Astrocyte of the spinal cord (primary cell): Measurements from ENCODE around the gene FBXL13.

Experiments used
- DNase-seq: peaks from one replicate; pipeline ENCODE4 v3.0.0; 2011; ENCODE audit warnings: low read depth, low spot score
- H3K4me3 ChIP-seq: 2 replicates; pipeline ENCODE4 v1.5.1; 2011; ENCODE audit warnings: low read depth, mild to moderate bottlenecking, low read length, moderate library complexity
- CTCF ChIP-seq: IDR thresholded peaks from 2 replicates; pipeline ENCODE4 v1.5.1; 2012; ENCODE audit warnings: low read depth, mild to moderate bottlenecking, low read length, inconsistent platforms
- in situ Hi-C: cut with HindIII; loops from 2 replicates; pipeline ENCODE4 v1.10.0; 2017; ENCODE audit warnings: low sequenced_read_pairs

Gene FBXL13

GRCh38 chr7:102927312-102927933 is 147.2 kb downstream of the FBXL13 start:
- TF ChIP-seq CTCF: no peak
- no peak overlapping the region for H3K4me3 ChIP-seq
- peak; percentile 41 for DNase-seq
- in situ Hi-C loops: no loop called here

- no peak for DNase-seq
- no peak overlapping the region for H3K4me3 ChIP-seq
- TF ChIP-seq CTCF: no peak
- in situ Hi-C loops: no loop called here
These were observed 147.8 kb downstream of the FBXL13 start for GRCh38 chr7:102926783-102927140.

GRCh38 chr7:102925976-102926782 is 148.4 kb downstream of the FBXL13 start:
- H3K4me3 ChIP-seq: no peak overlapping the region
- peak; percentile 36 for DNase-seq
- in situ Hi-C loops: no loop called here
- no peak for TF ChIP-seq CTCF

GRCh38 chr7:102918845-102919244 is 155.8 kb downstream of the FBXL13 start:
- no peak for DNase-seq
- TF ChIP-seq CTCF: no peak
- in situ Hi-C loops: no loop called here
- no peak overlapping the region for H3K4me3 ChIP-seq

- H3K4me3 ChIP-seq: no peak overlapping the region
- TF ChIP-seq CTCF: no peak
- in situ Hi-C loops: no loop called here
- DNase-seq: no peak
These were observed 156.9 kb downstream of the FBXL13 start for GRCh38 chr7:102917436-102918353.

GRCh38 chr7:102916881-102917280 is 157.7 kb downstream of the FBXL13 start:
- TF ChIP-seq CTCF: no peak
- H3K4me3 ChIP-seq: no peak overlapping the region
- in situ Hi-C loops: no loop called here
- DNase-seq: peak; percentile 67
